GM10248 (cell line): ENCODE measurements around the gene SH3GLB1.
A peak's percentile ranks its signal among the peaks of the same experiment; 100 is the strongest.

Source experiments
- CTCF ChIA-PET: fragments of 300-600 bp; sonication (Branson Sonifier 250); formaldehyde crosslinking; extraction: SDS; loops from one replicate; lab custom pipeline; 2021; ENCODE audit warnings: antibody characterized with exemption; lab: Yijun Ruan, JAX
- POLR2A ChIA-PET: fragments of 350-650 bp; sonication (Branson Sonifier 250); formaldehyde crosslinking; extraction: SDS; loops from one replicate; lab custom pipeline; 2020; ENCODE audit warnings: antibody characterized with exemption; lab: Yijun Ruan, JAX
- DNase-seq: peaks from one replicate; pipeline ENCODE4 v3.0.0; 2012; ENCODE audit errors: extremely low spot score
- TF ChIP-seq, protein P1 (sequence below): IDR thresholded peaks from 2 replicates; pipeline ENCODE4 v1.5.1; 2012; ENCODE audit warnings: mild to moderate bottlenecking, low read depth; ENCODE audit errors: extremely low read depth, missing control alignments, control extremely low read depth

Gene SH3GLB1

DNA sequence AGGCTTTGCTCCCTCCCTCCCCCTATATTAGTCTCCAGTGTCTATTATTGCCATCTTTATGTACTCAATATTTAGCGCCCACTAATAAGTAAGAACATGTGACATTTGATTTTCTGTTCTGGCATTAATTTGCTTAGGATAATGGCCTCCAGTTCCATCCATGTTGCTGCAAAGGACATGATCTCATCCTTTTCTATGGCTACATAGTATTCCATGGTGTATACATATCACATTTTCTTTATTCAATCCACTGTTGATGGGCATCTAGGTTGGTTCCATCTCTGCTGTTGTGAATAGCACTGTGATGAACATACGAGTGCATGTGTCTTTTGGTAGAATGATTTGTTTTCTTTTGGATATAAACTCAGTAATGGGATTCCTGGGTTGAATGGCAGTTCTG lies 61.3 kb downstream of the SH3GLB1 start:
- TF ChIP-seq, protein P1, sequence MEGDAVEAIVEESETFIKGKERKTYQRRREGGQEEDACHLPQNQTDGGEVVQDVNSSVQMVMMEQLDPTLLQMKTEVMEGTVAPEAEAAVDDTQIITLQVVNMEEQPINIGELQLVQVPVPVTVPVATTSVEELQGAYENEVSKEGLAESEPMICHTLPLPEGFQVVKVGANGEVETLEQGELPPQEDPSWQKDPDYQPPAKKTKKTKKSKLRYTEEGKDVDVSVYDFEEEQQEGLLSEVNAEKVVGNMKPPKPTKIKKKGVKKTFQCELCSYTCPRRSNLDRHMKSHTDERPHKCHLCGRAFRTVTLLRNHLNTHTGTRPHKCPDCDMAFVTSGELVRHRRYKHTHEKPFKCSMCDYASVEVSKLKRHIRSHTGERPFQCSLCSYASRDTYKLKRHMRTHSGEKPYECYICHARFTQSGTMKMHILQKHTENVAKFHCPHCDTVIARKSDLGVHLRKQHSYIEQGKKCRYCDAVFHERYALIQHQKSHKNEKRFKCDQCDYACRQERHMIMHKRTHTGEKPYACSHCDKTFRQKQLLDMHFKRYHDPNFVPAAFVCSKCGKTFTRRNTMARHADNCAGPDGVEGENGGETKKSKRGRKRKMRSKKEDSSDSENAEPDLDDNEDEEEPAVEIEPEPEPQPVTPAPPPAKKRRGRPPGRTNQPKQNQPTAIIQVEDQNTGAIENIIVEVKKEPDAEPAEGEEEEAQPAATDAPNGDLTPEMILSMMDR, result no peak
- CTCF ChIA-PET, result no interaction called here
- DNase-seq, result no peak
- POLR2A ChIA-PET, result no interaction called here

DNA sequence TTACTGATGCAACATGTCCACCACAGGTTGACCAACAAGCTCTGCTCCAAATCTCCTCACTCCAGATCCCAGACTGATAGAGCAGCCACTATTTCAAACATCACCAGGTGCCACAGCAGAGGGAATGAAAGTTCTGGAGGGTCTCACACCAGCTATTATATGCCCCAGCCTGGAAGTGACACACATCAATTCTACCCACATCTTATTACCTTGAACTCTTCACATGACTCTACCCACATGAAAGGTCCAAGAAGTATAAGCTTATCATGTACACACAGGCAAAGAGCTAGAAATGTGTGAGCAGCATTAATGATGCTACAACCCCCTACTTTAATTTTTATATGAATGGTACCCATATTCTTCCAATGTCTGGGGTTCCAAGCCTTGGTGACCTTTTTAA lies 64.2 kb downstream of the SH3GLB1 start:
- ChIA-PET POLR2A (no interaction called here), CTCF (interaction anchor here (1.4 to 1.9 kb wide), 3 partner anchors 10 to 359 kb away, joined by 3 to 5 read pairs (median 3); no protein-coding TSS in a partner anchor)
- no peak for DNase-seq
- TF ChIP-seq, protein P1, result no peak

DNA sequence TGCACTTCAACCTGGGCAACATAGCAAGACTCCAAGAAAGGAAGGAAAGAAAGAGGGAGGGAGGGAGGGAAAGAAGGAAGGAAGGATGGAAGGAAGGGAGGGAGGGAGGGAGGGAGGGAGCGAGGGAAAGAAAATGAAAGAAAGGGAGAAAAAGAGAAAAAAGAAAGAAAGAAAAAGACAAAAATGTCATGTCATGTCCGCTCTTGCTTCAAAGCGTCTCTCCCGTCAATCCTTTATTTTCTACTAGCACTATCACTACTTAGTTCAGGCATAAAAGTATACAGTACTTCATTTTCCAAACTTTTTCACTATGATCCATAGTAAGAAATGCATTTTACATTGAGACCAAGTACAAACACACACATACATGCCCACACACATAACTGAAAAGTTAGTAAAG lies 64.7 kb downstream of the SH3GLB1 start:
- TF ChIP-seq, protein P1, result no peak
- ChIA-PET POLR2A (no interaction called here), CTCF (interaction anchor here (1.4 to 1.5 kb wide), 2 partner anchors 9 to 360 kb away, joined by 3 read pairs; no protein-coding TSS in a partner anchor)
- DNase-seq, result no peak

DNA sequence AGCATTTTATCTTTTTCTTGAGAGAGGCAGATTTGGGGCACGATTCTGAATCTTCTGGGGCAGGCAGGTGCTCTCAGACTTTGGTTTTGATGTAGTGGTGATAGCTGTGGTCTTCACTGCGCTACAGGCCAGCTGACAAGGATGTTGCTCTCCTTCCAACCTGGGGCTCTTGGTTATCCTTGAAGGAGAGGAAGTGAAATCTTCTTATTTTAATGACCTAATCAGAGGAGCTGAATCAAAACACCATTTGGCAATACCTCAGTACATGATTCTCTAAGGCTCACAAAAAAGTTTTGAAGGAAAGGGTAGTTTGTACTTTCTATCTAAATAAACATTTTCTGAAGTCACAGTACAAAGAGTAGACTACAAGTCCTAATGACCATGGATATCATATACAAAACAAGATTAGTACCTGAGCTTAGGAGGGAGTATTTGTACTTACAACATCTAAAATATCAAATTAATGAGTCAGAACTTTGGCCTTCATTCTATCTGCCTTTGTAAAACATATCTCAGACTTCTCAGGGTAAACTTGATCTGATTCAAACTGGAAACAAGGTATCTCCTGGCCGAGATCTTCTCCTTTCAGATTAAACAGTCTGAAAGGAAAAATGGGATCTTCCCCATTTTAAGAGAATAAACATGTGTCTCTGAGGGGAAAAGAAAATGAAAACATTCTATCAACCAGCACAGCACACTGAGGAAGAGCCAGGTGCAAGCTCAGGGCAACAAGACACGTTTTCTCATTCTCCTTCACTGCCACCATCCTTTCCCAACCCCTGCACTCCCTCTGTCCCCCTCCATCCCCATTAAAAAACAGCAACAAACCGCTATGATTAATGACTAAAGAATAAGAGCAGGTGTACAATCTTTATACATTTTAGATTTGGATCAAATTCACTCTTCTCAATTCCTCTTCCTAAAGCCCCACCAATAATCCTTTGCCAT lies 69.2 kb downstream of the SH3GLB1 start:
- ChIA-PET CTCF (interaction anchor here (0.6 to 1.5 kb wide), 4 partner anchors 9 to 69 kb away, joined by 3 to 5 read pairs (median 3); partner anchors contain the start of gene SH3GLB1), POLR2A (no interaction called here)
- TF ChIP-seq, protein P1, result no peak
- no peak for DNase-seq

DNA sequence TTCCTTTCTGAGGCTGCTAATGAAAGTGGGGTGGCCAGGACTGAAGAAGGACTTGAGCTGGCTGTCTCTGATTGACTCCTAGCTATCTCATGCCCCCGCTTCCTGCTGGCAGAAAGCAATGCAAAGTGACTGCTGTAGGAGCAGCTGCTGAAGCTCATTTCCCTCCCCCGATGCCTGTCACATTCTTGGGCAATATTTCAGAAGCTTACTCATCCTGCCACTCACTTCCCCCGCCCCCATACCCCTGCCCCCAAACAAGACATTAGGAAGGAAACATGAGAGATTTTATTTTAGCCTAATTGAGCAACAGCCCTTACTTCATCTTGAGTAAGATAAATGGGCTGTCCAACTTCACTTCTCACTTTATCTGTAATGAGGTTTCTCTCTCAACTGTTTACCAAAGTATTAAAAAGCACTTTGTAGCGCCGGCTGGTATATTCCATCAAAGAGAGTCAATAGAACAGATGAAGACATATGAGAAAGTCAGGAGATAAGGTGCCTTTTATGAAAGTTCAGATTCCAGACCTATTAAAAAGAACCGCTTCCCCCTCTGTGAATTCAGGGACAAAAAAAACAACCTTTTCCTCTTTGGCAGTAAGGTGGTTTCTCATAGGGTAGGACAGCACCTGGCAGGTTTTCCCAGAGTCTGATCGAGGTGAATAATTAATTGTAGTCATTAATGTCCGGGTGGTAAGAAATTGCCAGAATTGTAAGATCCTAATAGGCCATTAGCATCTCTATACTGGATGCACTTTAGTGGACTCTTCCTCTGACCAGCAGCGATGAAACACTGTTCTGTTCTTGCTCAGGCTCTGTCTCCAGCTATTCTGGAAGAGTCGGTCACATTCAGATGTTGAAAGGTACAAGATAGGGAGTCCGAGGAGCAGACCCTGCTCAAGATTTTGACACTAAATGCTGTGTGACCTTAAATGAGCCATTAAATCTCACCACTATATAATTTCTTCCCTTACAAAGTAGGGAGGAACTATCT lies 70.2 kb downstream of the SH3GLB1 start:
- peak; percentile 31 for DNase-seq
- CTCF ChIA-PET, result interaction anchor here (1.5 kb wide), 1 partner anchor 15 kb away, joined by 3 read pairs; no protein-coding TSS in a partner anchor
- POLR2A ChIA-PET, result no interaction called here
- TF ChIP-seq, protein P1, result no peak

DNA sequence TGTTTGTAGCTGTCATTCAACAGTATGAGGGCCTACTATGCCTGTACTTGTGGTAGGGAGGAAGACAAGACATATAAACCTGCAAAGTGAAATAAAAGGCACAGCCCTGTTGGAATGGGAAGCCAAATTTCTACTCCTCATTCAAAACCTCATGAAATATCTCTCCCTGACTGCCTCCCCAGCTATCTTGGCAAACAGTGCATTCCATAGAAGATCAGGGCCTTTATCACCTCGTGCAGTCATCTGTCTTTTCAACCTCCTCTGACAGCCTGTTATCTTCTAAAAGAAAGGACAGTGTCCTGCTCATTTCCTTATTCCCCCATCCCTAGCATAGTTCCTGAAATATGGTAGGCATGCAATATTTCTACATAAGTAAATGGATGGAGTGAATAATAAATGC lies 71.0 kb downstream of the SH3GLB1 start:
- DNase-seq, result no peak
- TF ChIP-seq, protein P1, result no peak
- ChIA-PET CTCF (no interaction called here), POLR2A (no interaction called here)
